ENCODE results near the gene KLF7.

The KLF7 gene

DNA sequence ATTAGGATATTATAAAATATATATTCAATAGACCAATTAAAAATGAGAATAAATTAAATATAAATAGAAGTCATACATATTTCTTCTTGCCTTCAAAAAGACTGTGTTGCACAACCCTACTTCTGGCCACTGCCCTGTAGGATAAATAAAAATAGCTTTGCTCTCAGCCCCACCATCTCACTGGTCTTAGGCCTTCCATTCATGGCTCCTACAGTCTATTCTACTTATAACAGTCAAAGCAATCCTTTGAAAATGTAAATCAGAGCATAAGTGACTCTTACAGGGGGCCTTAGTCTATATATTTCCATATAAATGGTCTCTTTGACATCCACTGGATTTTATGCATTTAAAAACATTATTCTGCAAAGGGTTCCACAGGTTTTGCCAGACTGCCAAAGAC, 72.9 kb downstream of the KLF7 start:
- TF ChIP-seq POLR2AphosphoS5 (IDR thresholded peaks at IDR 0.05; ENCODE audit: low read depth) (no peak), GABPA (IDR thresholded peaks at IDR 0.05; ENCODE audit: low read depth) (no peak), SPI1 (IDR thresholded peaks at IDR 0.05; ENCODE audit: borderline replicate concordance, low read depth) (no peak)
- TF ChIP-seq, protein P1, sequence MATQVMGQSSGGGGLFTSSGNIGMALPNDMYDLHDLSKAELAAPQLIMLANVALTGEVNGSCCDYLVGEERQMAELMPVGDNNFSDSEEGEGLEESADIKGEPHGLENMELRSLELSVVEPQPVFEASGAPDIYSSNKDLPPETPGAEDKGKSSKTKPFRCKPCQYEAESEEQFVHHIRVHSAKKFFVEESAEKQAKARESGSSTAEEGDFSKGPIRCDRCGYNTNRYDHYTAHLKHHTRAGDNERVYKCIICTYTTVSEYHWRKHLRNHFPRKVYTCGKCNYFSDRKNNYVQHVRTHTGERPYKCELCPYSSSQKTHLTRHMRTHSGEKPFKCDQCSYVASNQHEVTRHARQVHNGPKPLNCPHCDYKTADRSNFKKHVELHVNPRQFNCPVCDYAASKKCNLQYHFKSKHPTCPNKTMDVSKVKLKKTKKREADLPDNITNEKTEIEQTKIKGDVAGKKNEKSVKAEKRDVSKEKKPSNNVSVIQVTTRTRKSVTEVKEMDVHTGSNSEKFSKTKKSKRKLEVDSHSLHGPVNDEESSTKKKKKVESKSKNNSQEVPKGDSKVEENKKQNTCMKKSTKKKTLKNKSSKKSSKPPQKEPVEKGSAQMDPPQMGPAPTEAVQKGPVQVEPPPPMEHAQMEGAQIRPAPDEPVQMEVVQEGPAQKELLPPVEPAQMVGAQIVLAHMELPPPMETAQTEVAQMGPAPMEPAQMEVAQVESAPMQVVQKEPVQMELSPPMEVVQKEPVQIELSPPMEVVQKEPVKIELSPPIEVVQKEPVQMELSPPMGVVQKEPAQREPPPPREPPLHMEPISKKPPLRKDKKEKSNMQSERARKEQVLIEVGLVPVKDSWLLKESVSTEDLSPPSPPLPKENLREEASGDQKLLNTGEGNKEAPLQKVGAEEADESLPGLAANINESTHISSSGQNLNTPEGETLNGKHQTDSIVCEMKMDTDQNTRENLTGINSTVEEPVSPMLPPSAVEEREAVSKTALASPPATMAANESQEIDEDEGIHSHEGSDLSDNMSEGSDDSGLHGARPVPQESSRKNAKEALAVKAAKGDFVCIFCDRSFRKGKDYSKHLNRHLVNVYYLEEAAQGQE (IDR thresholded peaks at IDR 0.05; ENCODE audit: insufficient replicate concordance, low read depth), result no peak
- TF ChIP-seq, protein P2, sequence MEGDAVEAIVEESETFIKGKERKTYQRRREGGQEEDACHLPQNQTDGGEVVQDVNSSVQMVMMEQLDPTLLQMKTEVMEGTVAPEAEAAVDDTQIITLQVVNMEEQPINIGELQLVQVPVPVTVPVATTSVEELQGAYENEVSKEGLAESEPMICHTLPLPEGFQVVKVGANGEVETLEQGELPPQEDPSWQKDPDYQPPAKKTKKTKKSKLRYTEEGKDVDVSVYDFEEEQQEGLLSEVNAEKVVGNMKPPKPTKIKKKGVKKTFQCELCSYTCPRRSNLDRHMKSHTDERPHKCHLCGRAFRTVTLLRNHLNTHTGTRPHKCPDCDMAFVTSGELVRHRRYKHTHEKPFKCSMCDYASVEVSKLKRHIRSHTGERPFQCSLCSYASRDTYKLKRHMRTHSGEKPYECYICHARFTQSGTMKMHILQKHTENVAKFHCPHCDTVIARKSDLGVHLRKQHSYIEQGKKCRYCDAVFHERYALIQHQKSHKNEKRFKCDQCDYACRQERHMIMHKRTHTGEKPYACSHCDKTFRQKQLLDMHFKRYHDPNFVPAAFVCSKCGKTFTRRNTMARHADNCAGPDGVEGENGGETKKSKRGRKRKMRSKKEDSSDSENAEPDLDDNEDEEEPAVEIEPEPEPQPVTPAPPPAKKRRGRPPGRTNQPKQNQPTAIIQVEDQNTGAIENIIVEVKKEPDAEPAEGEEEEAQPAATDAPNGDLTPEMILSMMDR (IDR thresholded peaks at IDR 0.05; ENCODE audit: insufficient read depth, low read length), result no peak
- no peak for DNase-seq (ENCODE audit: low read depth in 1 of 2, low spot score in 1 of 2)
- Histone ChIP-seq H3K27ac (replicated peaks) (no peak overlapping the region), H3K4me3 (replicated peaks; ENCODE audit: insufficient read depth, low read length) (no peak overlapping the region), H3K27me3 (ENCODE audit: insufficient read depth, poor library complexity, severe bottlenecking) (no peaks in the 10 kb centered on the region)

DNA sequence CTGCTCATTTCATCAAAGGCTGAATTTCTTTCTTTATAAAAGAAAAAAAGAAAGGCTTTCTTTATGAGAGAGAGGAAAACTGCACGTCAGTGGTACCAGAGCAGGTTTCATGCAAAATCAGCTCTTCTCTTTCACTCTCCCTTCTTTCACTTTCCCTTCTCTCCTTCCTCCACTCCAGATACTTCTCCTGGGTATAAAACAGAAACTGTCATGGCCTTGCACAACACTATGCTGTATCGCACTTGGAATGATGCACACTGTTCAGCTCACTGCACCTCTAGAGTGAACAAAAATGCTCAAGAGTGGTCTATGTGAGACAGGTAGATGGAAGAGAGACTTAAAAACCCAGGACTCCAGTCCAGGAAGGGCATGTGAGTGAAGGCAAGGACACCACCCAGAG, 73.8 kb downstream of the KLF7 start:
- no peak for DNase-seq (ENCODE audit: low read depth in 1 of 2, low spot score in 1 of 2)
- no peak overlapping the region for H3K27ac ChIP-seq (replicated peaks)
- TF ChIP-seq POLR2AphosphoS5 (IDR thresholded peaks at IDR 0.05; ENCODE audit: low read depth) (no peak), SPI1 (IDR thresholded peaks at IDR 0.05; ENCODE audit: borderline replicate concordance, low read depth) (no peak), GABPA (IDR thresholded peaks at IDR 0.05; ENCODE audit: low read depth) (no peak)
- TF ChIP-seq, protein P1 (IDR thresholded peaks at IDR 0.05; ENCODE audit: insufficient replicate concordance, low read depth), result no peak
- TF ChIP-seq, protein P2 (IDR thresholded peaks at IDR 0.05; ENCODE audit: insufficient read depth, low read length), result no peak
- no peak overlapping the region for H3K4me3 ChIP-seq (replicated peaks; ENCODE audit: insufficient read depth, low read length)
- no peaks in the 10 kb centered on the region for H3K27me3 ChIP-seq (ENCODE audit: insufficient read depth, poor library complexity, severe bottlenecking)

DNA sequence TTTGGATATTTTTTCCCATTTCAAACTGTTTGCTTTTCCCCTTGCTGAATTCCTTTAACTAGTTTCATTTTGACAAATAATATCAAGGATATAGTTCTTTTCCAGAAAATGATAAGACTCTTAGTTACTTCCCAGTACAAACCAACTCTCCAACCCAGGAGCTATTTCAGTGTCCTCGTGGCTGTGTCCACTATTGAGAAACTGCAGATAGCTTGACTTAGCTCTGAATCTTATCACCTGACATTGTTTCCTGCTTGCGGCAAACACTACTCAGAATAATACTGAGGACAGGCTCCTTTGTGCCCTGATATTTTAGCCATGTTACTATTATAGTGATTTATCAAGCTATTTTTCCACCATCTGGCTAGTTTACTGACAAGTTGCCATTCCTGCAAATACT, 74.6 kb downstream of the KLF7 start:
- Histone ChIP-seq H3K4me3 (replicated peaks; ENCODE audit: insufficient read depth, low read length) (no peak overlapping the region), H3K27me3 (ENCODE audit: insufficient read depth, poor library complexity, severe bottlenecking) (no peaks in the 10 kb centered on the region), H3K27ac (replicated peaks) (no peak overlapping the region)
- no peak for DNase-seq (ENCODE audit: low read depth in 1 of 2, low spot score in 1 of 2)
- TF ChIP-seq, protein P2 (IDR thresholded peaks at IDR 0.05; ENCODE audit: insufficient read depth, low read length), result no peak
- TF ChIP-seq POLR2AphosphoS5 (IDR thresholded peaks at IDR 0.05; ENCODE audit: low read depth) (no peak), GABPA (IDR thresholded peaks at IDR 0.05; ENCODE audit: low read depth) (no peak), SPI1 (IDR thresholded peaks at IDR 0.05; ENCODE audit: borderline replicate concordance, low read depth) (no peak)
- TF ChIP-seq, protein P1 (IDR thresholded peaks at IDR 0.05; ENCODE audit: insufficient replicate concordance, low read depth), result no peak
